Measurements from ENCODE around the gene TBL1XR1. TPM values are rescaled to one million over a fixed set of nuclear protein-coding genes. Genes with fewer than 3 reads are reported as not detected.
"Not testable (repeated sequence)": the region's sequence is repeated elsewhere in the genome, so short reads cannot be mapped to it uniquely, and the experiment has no call there.

Gene TBL1XR1
- total RNA-seq, 4 donors from 2014 or later: 56.0 to 90.8 (median 75.6) TPM

- WGBS: 89% methylated on average over 3 of the region's 3 CpGs
- no peak for DNase-seq (ENCODE audit: low spot score in 2 of 2)
These were observed 11.5 kb upstream of the TBL1XR1 start for GRCh38 chr3:177208781-177209180.

DNA sequence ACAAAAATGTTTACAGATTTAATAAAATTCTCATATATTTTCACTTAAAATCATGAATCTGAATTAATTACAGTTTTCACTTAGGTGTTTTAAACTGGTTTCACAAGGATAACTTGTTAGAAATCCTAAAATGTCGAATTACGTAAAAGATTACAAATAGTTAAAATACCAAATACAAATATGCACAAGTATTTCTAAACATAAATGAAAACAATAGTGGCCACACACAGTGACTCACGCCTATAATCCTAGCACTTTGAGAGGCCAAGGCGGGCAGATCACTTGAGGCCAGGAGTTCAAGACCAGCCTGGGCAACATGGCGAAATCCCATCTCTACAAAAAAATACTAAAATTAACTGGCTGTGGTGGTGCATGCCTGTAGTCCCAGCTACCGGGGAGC lies 10.9 kb upstream of the TBL1XR1 start:
- WGBS: 88% methylated on average over 6 of the region's 6 CpGs
- no peaks in the 10 kb centered on the region for H3K9me3 ChIP-seq
- H3K27ac ChIP-seq: no peak overlapping the region
- no peaks in the 10 kb centered on the region for H3K36me3 ChIP-seq
- no peaks in the 10 kb centered on the region for H3K4me1 ChIP-seq
- DNase-seq (ENCODE audit: low spot score in 2 of 2): no peak
- TF ChIP-seq POLR2AphosphoS5 (IDR thresholded peaks at IDR 0.05): no peak
- no peak for TF ChIP-seq EP300 (IDR thresholded peaks at IDR 0.05)
- no peak for TF ChIP-seq POLR2A (IDR thresholded peaks at IDR 0.05)
- TF ChIP-seq, protein P1, sequence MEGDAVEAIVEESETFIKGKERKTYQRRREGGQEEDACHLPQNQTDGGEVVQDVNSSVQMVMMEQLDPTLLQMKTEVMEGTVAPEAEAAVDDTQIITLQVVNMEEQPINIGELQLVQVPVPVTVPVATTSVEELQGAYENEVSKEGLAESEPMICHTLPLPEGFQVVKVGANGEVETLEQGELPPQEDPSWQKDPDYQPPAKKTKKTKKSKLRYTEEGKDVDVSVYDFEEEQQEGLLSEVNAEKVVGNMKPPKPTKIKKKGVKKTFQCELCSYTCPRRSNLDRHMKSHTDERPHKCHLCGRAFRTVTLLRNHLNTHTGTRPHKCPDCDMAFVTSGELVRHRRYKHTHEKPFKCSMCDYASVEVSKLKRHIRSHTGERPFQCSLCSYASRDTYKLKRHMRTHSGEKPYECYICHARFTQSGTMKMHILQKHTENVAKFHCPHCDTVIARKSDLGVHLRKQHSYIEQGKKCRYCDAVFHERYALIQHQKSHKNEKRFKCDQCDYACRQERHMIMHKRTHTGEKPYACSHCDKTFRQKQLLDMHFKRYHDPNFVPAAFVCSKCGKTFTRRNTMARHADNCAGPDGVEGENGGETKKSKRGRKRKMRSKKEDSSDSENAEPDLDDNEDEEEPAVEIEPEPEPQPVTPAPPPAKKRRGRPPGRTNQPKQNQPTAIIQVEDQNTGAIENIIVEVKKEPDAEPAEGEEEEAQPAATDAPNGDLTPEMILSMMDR (IDR thresholded peaks at IDR 0.05): no peak
- H3K27me3 ChIP-seq: no peaks in the 10 kb centered on the region
- no peak overlapping the region for H3K4me3 ChIP-seq

More at GRCh38 chr3:177208781-177209180, 11.5 kb upstream of the TBL1XR1 start:
- TF ChIP-seq POLR2A (IDR thresholded peaks at IDR 0.05) (no peak), POLR2AphosphoS5 (IDR thresholded peaks at IDR 0.05) (no peak), EP300 (IDR thresholded peaks at IDR 0.05) (no peak)
- TF ChIP-seq, protein P1 (IDR thresholded peaks at IDR 0.05): no peak
- Histone ChIP-seq H3K27me3 (no peaks in the 10 kb centered on the region), H3K4me1 (no peaks in the 10 kb centered on the region), H3K9me3 (no peaks in the 10 kb centered on the region), H3K4me3 (no peak overlapping the region), H3K36me3 (no peaks in the 10 kb centered on the region), H3K27ac (no peak overlapping the region)

DNA sequence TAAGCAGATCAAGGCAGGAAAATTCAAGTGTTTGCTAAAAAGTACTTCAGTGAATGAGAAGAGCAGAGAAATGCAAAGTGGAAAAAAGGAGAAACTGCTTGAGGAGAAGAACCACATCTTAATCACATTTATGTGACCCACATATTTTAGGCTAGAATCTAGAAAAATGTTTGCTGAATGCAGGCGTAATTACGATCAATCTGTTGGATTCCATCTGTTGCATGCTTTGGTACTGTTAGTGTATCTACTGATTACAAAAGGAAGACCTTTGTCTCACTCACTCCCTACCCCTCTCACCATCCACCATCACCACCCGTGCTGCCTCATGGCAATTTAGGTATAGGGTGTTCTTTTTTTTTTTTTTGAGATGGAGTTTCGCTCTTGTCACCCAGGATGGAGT lies 9.7 kb upstream of the TBL1XR1 start:
- Histone ChIP-seq H3K9me3 (no peaks in the 10 kb centered on the region), H3K36me3 (no peaks in the 10 kb centered on the region), H3K27ac (no peak overlapping the region), H3K4me3 (no peak overlapping the region), H3K27me3 (no peaks in the 10 kb centered on the region), H3K4me1 (peaks cover 3% of the 10 kb centered on the region)
- no peak for TF ChIP-seq POLR2A (IDR thresholded peaks at IDR 0.05)
- no peak for TF ChIP-seq POLR2AphosphoS5 (IDR thresholded peaks at IDR 0.05)
- TF ChIP-seq EP300 (IDR thresholded peaks at IDR 0.05): no peak
- TF ChIP-seq, protein P1 (IDR thresholded peaks at IDR 0.05): no peak
- 98% methylated on average over 4 of the region's 4 CpGs for WGBS
- DNase-seq (ENCODE audit: low spot score in 2 of 2): no peak

DNA sequence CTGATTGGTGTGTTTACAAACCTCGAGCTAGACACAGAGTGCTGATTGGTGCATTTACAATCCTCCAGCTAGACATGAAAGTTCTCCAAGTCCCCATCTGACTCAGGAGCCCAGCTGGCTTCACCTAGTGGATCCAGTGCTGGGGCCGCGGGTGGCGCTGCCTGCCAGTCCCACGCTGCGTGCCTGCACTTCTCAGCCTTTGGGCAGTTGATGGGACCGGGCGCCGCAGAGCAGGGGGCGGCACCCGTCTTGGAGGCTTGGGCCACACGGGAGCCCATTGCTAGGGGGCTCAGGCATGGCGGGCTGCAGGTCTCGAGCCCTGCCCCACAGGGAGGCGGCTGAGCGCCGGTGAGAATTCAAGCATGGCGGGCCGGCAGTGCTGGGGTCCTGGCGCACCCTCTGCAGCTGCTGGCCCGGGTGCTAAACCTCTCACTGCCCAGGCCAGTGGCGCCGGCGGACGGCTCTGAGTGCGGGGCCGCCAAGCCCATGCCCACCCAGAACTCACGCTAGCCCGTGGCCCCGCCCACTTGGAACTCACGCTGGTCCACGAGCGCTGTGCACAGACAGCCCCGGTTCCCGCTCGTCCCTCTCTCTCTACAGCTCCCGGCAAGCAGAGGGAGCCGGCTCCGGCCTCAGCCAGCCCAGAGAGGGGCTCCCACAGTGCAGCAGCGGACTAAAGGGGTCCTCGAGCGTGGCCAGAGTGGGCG lies 6.6 kb upstream of the TBL1XR1 start:
- no peaks in the 10 kb centered on the region for H3K27me3 ChIP-seq
- WGBS: 90% methylated on average over 18 of the region's 43 CpGs
- H3K36me3 ChIP-seq: no peaks in the 10 kb centered on the region
- DNase-seq (ENCODE audit: low spot score in 2 of 2): no peak
- peaks cover 12% of the 10 kb centered on the region for H3K4me1 ChIP-seq
- TF ChIP-seq, protein P1 (IDR thresholded peaks at IDR 0.05): no peak
- no peak for TF ChIP-seq POLR2AphosphoS5 (IDR thresholded peaks at IDR 0.05)
- no peak for TF ChIP-seq EP300 (IDR thresholded peaks at IDR 0.05)
- TF ChIP-seq POLR2A (IDR thresholded peaks at IDR 0.05): no peak
- H3K4me3 ChIP-seq: no peak overlapping the region
- H3K9me3 ChIP-seq: no peaks in the 10 kb centered on the region
- no peak overlapping the region for H3K27ac ChIP-seq

GRCh38 chr3:177203016-177203415 lies 5.7 kb upstream of the TBL1XR1 start:
- peaks cover 20% of the 10 kb centered on the region for H3K4me1 ChIP-seq
- H3K36me3 ChIP-seq; H3K27me3 ChIP-seq; H3K27ac ChIP-seq; DNase-seq (ENCODE audit: low spot score in 2 of 2); H3K9me3 ChIP-seq; H3K4me3 ChIP-seq: not testable (repeated sequence)
- WGBS: 88% methylated on average over 4 of the region's 4 CpGs
